ENCODE data around the gene PSMD2.

DNA sequence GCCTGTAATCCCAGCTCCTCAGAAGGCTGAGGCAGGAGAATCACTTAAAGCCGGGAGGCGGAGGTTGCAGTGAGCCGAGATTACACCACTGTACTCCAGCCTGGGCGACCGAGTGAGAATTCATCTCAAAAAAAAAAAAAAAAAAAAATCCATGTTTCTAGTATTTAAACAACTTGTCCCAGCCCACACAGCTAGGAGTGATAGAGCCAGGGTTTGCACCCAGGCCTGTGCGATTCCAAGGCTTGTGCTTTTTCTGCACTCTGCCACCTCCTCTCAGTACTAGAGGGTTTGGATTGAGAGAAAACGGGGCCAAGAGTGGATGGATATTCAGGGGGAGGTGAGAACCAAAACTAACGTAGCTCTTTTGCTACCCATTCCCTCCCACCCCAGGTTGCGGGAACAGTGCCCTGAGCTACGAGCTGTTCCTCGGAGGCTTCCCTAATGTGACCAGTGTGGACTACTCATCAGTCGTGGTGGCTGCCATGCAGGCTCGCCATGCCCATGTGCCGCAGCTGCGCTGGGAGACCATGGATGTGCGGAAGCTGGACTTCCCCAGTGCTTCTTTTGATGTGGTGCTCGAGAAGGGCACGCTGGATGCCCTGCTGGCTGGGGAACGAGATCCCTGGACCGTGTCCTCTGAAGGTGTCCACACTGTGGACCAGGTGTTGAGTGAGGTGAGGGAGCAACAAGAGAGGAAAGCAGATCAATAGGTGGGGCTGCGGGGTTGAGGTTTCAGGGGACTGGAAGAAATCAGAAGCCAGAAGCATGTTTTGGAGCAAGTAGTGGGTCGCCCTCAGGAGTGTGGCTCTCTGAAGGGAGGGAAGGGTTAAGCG lies 41.7 kb upstream of the PSMD2 start:
- TF ChIP-seq POLR2A (IDR thresholded peaks at IDR 0.05), result no peak
- TF ChIP-seq, protein P1, sequence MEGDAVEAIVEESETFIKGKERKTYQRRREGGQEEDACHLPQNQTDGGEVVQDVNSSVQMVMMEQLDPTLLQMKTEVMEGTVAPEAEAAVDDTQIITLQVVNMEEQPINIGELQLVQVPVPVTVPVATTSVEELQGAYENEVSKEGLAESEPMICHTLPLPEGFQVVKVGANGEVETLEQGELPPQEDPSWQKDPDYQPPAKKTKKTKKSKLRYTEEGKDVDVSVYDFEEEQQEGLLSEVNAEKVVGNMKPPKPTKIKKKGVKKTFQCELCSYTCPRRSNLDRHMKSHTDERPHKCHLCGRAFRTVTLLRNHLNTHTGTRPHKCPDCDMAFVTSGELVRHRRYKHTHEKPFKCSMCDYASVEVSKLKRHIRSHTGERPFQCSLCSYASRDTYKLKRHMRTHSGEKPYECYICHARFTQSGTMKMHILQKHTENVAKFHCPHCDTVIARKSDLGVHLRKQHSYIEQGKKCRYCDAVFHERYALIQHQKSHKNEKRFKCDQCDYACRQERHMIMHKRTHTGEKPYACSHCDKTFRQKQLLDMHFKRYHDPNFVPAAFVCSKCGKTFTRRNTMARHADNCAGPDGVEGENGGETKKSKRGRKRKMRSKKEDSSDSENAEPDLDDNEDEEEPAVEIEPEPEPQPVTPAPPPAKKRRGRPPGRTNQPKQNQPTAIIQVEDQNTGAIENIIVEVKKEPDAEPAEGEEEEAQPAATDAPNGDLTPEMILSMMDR (IDR thresholded peaks at IDR 0.05), result no peak

All from thyroid gland (tissue), 4 donors.